GM23248 (cell line): ENCODE results near the gene POPDC3.

Experiments used
- EZH2 ChIP-seq: fragments of 200-600 bp; sonication (generic); IDR thresholded peaks from 2 replicates; pipeline ENCODE4 v1.6.1; 2018; ENCODE audit warnings: antibody characterized with exemption, mild to moderate bottlenecking; ENCODE audit not compliant: insufficient read depth, poor library complexity, severe bottlenecking
- EZH2phosphoT487 ChIP-seq: fragments of 200-600 bp; sonication (generic); IDR thresholded peaks from 2 replicates; pipeline ENCODE4 v1.6.1; 2018; ENCODE audit warnings: antibody characterized with exemption, moderate library complexity, mild to moderate bottlenecking, low read depth; ENCODE audit not compliant: insufficient read depth

- TF ChIP-seq EZH2 (no peak), EZH2phosphoT487 (no peak)
Observed at GRCh38 chr6:105191351-105191750, 11.5 kb upstream of the POPDC3 start.
